Activated CD4-positive, CD25-positive, alpha-beta regulatory T cell treated with anti-CD3 and anti-CD28 coated beads, Interleukin-2, amount 50 U/mL, for 24 hours (primary cell): Measurements from ENCODE around the gene USP13.
"Not testable (repeated sequence)": the region's sequence is repeated elsewhere in the genome, so short reads cannot be mapped to it uniquely, and the experiment has no call there.

Experiments
- ATAC-seq, 2 donors: fragments of 150-1000 bp; cut with Tn5 transposase; one replicate each; pipeline ENCODE4 v1.10.0; 2021; ENCODE audit warnings: mild to moderate bottlenecking in 1 of 2, moderate library complexity in 1 of 2

Gene USP13

DNA sequence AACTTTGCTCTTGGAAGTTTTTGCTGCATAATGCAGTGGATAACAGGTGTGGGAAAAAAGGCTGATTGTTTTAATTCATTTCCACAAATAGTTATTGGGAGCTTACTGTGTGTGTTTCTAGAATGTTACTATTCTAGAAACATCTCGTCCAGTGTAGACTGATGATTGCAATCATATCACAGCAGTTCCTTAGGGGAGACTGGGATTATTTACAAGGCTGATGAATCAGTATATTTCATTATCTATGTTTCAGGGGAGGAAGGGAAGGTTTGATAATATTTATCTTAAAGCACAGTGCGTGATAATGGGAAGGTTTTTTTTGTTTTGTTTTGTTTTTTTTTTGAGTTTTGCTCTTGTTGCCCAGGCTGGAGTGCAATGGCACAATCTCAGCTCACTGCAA lies 2.4 kb downstream of the USP13 start:
- ATAC-seq = no peak

DNA sequence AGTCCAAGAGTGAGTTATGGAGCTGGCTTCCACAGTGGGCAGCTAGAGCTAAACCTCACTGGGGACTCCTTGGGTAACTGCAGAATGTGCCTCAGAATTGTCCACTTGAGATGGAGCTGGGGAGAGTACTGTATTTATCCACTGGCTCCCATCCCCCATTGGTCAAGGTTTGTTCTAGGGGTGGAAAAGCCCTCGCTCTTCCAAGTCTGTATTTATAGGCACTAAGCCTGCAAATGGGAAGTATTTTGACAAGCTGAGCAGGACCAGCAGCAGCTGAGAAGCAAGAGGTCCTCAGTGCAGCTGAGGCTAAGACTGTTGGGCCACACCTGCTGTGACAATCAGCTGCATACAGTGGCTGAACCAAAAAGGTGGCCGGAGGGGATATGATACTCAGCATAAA lies 5.8 kb downstream of the USP13 start:
- ATAC-seq = no peak

DNA sequence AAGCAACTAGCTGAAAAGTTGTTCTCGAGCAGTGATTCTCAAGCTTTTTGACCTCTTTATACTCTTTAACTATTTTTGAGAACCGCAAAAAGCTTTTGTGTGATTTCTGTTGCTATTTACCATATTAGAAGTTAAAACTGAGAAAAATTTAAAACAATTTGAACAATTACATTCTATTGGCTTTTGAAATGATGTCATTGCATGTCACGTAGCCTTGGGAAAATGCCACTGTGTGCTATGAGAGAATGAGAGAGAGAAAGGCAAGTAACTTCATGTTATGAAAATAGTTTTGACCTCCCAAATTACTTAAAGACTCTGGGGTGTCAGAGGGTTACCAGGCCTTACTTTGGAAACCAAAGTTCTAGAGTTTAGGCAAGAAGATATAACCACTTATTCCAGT lies 8.0 kb downstream of the USP13 start:
- ATAC-seq = no peak

DNA sequence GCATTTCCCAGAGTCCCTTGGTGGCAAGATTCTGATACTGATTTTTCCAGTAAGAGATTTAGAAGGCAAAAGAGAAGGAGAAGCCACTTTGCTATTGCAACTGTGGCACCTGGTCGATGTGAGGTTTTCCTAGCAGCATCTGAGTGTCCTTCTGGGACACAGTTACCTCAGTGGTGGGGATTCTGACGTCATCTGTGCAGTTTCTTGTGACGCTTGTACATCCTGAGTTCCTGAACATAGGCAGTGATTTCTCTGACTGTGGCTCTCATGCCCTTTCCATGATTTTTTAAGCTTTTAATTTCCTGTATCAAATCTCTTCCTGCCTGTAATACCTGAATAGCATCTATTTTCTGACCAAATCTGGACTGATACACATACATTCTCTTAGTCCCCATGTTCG lies 8.9 kb downstream of the USP13 start:
- ATAC-seq = no peak

DNA sequence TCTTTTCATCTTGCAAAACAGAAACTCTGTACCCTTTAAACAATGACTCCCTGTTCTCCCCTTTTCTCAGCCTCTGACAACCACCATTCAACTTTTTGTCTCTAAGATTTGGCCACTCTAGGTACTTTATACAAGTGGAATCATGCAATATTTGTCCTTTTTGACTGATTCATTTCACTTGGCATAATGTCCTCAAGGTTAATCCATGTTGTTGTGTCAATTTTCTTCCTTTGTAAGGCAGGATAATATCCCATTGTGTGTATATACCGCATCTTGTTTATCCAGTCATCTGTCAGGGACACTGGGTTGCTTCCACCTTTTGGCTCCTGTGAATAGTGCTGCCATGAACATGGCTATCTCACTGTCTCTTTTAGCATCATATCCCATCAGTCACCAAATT lies 10.3 kb downstream of the USP13 start:
- no peak for ATAC-seq

DNA sequence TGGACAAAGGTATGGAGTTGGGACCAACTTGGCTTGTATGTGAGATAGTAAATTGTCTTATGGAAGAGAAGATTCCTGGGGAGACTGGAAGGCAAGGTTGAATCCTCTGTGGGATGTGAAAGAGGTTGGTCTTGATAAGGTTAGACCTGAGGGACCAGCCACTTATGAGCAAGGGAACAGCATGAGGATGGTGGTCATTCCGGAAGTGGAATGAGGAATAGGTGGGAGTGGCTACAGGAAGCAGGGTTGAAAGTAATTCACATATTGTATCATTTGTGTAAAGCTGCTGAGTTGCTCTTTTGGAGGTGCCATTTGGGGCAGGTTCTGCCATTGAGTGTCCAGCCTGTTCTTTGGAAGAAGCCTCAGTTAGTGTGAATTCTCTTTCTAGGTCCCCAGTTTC lies 13.2 kb downstream of the USP13 start:
- no peak for ATAC-seq

DNA sequence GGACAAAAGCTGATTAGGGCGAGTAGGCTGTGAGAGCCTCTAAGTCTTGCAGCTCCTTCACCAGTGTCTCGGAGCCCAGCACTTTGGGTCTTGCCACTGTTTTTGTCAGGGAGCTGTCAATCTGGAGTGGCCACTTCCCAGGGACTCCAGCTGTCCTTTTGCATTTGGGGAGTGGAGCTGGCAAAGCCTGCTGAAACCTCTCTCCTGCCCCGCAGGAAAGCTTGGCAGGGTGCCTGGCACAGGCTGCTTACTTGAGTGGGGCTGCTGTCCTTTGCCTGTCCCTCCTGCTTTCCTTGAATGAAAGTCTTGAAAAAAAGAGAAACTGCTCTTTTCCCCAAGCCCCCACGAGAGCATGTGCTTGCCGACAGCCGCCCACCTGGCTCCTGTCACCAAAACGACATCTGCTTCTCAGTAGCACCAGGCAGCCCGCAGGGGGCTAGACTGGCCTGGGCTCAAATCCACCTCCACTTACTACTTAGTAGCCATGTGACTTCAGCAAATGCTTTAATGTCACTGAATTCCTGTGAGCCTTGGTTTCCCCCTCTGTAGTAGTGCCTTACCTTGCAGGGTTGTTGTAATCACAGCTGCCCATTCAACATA lies 13.7 kb downstream of the USP13 start:
- no peak for ATAC-seq

DNA sequence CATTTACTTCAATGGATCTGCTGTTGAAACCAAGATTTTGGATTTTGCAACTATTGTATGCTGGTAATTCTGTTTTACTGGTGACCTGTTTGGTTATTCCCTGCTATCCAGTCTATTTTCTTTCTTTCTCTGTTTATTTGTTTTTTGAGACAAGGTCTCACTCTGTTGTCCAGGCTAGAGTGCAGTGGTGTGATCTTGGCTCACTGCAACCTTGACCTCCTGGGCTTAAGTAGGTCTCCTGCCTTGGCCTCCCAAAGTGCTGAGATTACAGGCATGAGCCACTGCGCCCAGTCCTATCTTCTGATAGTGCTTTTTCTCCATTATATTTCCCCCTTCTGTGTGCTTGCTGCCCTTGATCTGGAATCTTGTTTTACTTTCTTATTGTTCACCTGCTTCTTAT lies 15.6 kb downstream of the USP13 start:
- no peak for ATAC-seq

DNA sequence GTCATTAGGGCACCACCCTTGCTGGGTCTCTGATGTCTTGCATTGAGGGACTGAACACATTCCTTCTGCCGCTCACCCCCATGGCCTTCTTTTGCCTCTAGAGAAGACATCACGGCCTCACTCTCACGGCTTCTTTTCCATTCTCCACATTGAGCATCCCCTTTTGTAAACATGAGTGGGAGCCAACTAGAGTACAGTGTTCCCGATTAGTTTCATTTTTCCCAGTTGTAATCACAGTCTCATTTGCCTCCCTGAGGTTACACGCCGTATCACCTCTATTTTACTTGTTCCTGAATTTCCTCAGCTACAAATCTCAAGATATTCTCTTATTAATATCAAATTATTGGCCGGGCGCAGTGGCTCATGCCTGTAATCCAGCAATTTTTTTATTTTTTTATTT lies 17.5 kb downstream of the USP13 start:
- ATAC-seq = no peak

DNA sequence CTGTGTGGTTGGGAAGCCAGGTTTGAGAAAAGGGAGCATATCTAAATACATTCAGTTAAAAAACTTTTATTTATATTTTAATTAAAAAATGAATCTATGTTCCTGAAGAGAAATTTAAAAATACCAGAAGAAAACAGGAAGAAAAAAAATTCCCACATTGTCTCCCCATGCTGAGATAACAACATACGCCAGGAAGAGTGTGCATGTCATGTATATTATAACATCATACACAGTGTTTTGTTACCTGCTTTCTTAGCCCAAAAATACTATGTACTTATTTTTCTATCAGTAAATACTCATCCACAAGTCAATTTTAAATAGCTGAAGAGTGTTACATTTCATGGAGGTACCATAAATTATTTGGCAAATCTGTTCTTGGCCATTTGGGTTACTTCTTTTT lies 18.5 kb downstream of the USP13 start:
- no peak for ATAC-seq

DNA sequence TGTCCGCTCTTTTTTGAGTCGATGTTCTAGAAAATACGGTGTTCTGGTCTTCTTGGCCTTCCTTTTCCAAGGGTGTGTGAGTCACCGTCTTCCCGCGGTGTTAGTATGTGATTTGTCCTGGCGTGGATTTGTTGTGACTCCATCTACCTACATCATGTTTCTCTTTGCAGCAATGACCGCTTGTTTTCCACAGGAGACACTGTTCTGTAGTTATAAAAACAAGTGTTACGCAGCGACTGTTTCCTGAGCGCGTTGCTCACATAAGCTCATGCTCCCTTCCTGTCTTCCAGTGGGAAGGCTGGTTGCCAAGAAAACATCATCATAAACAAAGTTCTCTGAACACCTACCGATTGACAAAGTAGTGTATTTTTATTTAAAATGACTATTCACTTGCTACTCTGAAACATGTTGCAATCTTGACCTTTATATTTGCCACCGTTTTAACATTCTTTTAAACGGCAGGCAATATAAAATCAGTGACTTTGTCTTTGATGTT lies 19.0 kb downstream of the USP13 start:
- no peak for ATAC-seq

DNA sequence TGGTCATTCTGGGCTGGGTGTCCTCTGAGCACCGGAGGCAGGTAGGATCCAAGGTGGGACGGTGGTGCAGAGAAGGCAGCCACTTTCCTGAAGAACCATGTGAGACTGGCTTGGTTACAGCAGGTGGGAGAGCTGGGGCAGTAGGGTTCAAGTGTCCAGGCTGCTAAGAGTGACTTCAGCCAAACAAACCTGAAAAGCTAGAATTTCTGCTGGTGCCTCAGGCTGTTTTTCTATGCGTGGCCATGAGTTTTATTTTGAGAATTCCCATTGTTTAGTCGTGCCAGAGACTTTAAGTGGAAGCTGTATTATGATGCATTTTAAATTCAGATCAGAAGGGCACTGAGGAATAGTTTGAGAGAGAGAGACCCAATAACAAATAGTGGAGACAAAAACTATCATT lies 20.1 kb downstream of the USP13 start:
- no peak for ATAC-seq

DNA sequence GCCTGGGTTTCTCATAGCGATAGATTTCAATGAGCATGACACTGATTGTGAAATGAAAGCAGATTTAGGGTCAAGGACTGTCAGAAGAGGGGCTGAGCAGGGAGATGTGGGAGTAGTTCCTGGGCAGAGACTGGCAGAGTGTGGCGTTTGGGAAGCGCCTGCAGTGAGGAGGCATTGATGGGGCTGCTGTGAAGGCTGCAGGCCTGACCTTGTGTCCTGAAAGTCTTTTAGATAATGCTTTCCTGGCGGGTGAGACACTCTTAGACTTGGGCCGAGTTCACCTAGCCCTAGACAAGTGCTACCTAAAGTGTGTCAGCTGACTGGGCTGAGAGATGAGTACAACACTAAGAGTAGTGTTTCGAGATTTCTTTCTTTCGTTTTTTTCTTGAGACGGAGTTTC lies 20.7 kb downstream of the USP13 start:
- no peak for ATAC-seq

DNA sequence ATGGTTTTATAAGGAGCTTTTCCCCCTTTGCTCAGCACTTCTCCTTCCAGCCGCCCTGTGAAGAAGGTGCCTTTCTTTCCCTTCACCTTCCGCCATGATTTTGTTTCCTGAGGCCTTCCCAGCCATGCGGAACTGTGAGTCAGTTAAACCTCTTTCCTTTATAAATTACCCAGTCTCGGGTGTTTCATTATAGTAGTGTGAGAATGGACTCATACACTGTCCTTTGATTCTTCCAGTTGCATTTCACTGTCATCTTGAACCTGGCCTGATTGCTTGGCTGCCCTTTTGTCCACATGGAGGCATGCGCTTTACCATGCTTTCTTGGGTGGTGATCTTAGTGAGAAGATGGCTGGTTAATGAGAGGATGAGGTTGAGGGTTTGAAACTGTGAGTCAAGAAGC lies 23.2 kb downstream of the USP13 start:
- no peak for ATAC-seq

DNA sequence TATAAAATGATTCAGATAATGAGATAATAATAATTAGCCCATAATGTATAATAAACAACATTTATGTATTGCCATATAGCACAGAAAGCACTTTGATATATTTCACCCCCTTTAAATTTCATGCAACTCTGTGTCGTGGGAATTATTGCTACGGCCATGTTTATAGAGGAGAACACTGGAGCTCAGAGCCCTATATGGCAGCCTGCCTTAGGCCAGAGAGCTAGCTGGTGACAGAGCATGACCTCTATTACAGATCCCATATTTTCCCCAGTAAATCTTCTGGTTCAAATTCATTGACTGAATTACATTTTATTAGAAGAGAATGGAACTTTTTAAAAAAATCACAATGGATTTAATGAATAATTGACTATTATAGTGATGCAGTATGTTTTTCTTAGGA lies 25.0 kb downstream of the USP13 start:
- no peak for ATAC-seq

DNA sequence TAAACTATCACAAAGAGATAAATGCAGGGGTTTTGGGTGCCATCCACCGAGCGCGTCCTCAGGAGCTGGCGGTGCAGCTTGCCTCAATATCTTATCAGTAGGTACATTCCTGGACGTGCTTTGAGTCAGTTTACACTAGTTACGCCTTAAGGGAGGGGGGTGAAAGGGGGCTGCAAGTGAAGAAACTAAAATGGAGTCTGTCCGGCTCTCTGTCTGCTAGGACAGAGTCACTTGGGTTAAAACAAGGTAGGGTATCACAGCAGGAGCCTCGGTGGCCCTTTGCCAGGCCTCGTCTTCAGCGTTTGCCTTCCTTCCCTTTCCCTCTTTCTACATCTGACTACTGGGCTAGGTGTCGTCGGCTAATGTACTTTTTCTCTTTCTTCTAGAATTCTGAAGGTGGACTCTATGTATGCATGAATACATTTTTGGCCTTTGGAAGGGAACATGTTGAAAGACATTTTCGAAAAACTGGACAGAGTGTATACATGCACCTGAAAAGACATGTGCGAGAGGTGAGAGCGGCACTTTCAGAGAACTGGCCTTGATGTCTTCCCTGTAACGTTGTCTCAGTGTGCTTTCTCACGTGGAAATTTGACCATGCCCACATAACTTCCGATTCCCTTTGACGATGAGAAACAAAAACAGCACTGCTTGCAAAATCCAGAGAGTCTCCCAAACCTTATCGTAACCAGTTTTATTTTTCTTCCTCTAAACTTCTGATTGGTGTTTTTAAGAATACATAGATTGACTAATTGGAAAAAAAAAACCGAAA lies 28.8 kb downstream of the USP13 start:
- no peak for ATAC-seq

DNA sequence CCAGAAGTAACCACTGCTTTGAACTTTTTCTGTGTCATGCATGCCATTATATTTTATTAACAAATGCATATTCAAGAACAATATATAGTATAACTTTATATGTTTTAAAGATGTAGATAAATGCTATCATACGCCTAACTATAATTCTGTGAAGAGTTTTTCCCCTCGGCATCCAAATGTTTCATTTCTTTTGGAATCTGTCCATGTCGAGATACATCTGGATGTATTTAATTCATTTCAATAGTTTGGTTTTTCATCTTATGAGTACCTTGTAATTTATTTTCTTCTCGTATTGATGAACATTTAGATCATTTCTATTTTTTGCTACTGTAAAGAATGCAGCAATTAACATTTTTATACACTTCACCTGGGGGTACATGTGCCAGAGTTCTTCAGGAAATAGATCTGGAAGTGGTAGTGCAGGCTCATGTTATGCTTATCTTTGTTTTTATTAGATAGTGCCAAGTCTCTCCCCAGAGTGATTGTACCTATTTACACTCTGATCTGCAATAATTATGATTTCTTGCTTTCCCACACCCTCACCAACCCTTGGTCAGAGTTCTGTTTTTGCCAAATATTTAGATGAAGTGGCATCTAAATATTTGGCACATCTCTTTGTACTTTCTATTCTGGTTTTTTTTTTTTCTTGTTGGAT lies 29.7 kb downstream of the USP13 start:
- no peak for ATAC-seq

DNA sequence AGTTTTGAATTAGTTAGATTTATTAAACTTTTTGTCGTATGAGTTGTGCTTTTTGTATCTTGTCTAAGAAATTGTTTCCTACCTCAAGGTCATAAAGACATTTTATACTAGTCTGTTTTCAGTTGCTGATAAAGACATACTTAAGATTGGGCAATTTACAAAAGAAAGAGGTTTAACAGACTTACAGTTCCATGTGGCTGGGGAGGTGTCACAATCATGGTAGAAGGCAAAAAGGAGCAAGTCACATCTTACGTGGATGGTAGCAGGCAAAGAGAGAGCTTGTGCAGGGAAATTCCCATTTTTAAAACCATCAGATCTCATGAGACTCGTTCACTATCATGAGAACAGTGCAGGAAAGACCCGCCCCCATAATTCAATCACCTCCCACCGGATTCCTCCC lies 30.4 kb downstream of the USP13 start:
- ATAC-seq = not testable (repeated sequence)

DNA sequence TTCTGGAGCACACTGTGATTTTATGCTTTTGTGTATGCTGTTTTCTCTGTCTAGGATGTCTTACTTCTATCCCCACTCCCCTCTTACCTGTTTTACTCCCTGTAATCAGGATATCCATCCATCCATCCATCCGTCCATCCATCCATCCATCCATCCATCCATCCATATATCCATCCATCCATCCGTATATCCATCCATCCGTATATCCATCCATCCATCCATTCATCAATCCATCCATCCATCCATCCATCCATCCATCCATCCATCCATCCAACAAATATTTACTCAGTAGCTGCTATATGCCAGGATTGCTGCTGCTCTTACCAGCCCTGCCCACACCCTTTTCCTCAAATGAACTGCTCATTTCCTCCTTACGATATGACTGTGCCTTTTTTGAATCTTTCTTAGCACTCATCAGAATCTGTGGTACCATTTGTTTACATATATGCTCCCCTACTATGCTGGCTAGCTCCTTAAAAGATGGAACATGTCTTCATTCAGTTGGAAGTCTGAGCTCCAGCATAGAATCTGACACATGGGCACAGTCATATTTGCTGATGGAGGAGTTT lies 35.2 kb downstream of the USP13 start:
- no peak for ATAC-seq

DNA sequence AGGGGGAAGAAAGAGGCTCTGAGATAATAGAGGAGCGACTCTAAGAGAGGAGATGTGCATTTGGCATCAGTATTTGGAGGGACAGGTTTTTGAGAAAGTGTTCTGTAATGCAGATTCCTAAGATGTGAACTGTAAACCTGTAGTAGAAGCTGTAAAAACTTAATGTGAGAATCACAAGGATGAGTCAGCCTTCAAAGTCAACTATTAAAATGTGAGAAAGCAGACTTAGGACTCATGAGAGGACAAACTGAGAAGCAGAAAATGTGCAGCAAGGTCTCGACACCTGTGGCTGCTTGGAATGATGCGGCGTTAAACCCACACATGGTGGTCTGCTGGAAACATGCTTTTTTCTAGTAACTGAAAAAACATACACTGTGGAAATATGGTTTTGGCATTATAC lies 36.0 kb downstream of the USP13 start:
- ATAC-seq = no peak

DNA sequence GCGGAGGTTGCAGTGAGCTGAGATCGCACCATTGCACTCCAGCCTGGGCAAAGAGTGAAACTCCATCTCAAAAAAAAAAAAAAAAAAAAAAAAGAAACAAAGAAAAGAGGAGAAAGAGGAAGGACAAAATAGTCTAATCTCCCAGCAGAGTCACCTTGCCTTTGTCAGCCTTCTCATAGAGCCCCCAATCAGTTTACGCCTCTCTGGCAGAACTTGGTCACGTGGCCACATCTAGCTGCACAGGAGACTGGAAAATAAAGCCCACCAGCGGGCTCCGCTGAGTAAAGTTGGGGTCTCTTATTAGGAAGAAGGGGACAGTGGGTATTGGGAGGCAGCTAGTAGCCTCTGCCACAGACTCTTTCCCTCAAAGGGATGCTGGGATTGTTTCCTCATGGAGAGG lies 41.9 kb downstream of the USP13 start:
- no peak for ATAC-seq

DNA sequence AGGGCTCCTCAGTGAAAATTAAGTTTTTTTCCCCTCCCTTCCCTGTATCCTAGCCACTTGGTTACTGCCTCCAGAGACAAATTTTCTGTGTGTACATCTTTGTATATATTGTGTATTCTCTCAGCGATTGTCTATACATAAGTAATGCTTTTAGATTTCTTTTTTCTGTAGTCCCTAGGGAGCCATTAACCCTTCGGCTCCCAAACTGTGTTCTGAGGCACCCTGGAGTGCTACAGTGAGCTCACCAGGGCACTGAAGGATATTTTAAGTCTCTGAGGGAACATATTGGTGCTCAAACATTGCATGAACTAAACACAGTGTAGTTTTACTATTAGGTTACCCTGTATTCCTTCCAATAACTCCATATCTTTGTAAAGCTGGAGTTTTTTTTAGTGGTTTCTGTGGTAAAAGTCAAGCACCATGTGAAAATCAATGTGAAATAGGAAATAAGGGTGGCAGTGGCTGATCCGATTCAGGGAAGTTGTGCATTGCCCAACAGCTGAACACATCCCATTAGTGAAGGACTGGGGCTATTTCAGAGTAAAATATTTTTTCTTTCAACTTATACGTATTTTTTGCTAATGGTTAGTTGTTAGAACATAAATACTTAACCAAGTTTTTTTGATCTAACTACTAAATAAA lies 43.0 kb downstream of the USP13 start:
- ATAC-seq = no peak

DNA sequence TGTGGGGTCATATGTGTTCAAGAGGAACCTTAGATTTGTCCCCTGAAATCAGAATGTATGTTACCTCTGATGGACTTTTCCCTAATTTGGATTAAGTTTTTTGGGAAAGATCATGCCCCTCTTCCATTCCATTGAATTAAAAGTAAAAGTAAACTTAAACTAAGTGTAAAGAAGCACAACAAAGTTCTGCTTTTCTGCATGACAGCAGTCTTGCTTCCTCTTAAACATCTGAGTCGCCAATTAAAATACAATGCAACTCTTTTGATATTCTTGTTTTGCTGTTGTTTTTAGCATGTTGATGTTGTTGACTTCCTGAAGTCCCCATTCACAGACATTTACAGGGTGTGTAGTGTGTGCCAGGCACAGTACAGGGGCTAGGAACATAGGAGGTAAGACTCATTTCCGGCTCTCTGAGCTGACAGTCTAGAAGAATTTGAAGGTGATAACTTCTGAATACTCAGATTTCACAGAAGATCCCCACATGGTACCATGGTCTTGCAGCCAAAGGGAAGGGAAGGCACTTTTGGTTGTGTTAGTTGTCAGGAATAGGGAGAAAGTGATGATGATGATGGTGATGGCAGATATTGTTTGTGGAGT lies 45.0 kb downstream of the USP13 start:
- ATAC-seq = no peak
